CD4-positive, alpha-beta T cell treated with Interleukin-17A for 4 hours (primary cell): ENCODE measurements around the gene ATXN1.
"Not testable (repeated sequence)": the region's sequence is repeated elsewhere in the genome, so short reads cannot be mapped to it uniquely, and the experiment has no call there.

Experiments used
- DNase-seq: peaks from one replicate; pipeline ENCODE4 v3.0.0-alpha.2; 2020; ENCODE audit warnings: mixed read lengths

Gene ATXN1

DNA sequence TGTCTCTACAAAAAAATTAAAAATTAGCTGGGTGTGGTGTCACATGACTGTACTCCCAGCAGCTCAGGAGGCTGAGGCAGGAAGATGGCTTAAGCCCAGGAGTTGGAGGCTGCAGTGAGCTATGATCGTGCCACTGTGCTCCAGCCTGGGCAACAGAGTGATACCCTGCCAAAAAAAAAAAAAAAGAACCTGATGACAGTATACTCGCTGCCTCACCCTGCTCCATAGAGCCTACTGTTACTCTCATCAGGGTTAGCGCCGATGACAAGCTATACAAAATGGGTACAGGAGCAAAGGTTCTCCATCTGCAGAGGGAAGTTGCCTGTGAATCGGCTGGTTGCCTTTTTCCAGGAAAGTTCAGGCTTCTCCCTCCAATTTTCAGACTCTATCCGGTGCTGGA, 469.5 kb downstream of the ATXN1 start:
- DNase-seq = no peak

DNA sequence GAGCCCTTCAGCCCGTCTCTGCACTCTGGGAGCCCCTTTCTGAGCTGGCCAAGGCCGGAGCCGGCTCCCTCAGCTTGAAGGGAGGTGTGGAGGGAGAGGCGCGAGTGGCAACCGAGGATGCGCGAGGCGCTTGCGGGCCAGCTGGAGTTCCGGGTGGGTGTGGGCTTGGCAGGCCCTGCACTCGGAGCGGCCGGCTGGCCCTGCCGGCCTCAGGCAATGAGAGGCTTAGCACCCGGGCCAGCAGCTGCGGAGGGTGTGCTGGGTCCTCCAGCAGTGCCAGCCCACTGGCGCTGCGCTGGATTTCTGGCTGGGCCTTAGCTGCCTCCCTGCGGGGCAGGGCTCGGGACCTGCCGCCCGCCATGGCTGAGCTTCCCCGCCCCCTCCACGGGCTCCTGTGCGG, 473.1 kb downstream of the ATXN1 start:
- DNase-seq = no peak

DNA sequence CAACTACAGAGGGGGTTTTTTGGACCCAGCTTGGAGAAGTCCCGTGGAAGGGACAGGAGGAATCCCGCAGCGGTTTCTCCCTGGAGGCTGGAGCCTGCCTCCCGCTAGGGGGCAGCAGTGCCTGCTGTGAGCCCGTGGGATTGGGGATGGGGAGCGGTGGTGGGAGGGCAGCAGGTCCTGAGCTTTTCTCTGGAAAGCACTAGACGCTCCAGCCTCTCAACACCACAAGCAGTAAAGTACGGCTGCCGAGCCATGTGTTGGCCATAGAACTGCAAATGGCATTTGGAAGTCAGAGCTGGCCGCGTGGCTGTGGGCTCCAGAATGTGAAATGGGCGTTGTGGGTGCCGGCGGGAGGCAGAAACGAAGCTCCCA, 475.1 kb downstream of the ATXN1 start:
- DNase-seq = peak; percentile 36

DNA sequence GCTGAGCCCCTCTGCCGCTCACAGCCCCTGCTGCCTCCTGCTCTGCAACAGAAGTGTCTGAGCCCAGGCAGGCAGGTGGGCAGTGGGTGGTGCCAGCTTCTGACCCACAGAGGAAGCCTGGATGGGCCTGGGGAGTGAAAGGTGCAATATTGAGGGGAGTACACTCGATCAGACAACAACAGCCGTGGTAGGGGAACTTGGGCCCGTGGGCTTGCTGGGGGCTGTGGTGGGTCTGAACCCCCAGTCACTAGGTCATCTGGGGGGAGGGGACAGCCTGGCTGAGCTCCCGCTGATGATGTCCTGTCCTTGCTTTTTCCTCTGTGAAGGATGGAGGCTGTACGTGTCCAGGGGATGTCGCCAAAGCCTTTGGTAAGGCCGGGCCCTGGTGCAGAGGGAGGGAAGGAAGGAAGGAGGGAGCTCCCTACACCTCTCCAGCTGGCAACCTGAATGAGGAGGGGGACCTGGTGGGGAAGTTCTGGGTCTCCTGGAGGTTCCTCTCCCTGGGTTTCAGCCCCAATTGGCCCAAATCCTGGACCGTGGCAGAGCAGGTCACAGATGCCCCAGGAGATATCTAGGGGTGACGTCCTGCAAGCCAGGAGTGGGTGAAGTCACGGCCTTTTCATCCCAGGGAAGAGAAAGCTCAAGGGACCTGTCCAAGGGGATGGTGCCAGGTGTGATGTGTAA, 475.7 kb downstream of the ATXN1 start:
- no peak for DNase-seq

DNA sequence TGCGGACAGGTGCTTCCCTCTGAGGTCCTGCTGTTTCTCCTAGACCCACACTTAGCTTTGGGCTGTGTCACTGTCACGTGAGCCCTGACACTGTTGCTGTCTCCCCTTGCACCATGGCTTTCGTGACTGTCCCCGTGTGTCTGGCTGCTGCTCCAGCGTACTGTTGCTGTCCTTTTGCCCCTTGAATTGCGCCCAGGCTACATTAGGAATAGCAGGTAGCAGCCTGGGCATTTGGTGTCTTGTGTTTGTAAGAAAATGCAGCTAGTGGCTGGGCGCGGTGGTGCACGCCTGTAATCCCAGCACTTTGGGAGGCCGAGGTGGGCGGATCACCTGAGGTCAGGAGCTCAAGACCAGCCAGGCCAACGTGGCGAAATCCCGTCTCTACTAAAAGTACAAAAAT, 476.8 kb downstream of the ATXN1 start:
- no peak for DNase-seq

DNA sequence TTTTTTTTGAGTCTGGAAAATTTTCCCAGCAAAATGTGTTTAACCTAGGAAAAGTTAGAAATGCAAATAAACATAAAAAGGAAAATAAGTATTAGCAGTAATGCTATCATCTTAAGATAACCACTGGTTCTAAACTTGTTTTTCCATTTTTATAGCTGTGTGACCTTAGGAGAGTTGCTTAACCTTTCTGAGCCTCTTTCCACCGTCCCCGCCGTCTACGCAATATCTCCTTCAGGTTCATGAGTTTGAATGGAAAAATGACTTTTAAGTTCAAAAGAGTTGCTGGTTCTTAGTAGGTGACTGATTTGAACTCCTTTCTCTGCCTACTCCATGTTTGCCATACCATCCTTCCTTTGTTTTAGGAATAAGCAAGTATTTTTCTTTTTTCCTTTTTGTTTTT, 478.9 kb downstream of the ATXN1 start:
- no peak for DNase-seq

DNA sequence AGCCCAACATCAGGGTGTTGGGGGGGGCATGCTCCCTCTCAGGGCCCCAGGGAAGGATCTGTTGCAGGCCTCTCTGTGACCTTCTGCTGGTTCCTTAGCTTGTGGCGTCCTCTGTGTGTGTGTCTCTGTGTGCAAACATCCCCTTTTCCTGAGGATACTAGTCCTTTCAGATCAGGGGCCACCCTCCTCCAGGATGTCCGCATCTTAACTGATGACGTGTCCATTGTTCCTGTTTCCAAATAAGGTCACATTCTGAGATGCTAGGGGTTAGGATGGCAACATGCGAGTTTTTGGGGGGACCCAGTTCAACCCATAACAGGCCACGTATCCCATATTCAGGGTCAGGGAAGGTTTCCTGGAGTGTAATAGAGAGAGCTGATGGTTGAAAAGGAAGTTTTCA, 482.0 kb downstream of the ATXN1 start:
- no peak for DNase-seq

DNA sequence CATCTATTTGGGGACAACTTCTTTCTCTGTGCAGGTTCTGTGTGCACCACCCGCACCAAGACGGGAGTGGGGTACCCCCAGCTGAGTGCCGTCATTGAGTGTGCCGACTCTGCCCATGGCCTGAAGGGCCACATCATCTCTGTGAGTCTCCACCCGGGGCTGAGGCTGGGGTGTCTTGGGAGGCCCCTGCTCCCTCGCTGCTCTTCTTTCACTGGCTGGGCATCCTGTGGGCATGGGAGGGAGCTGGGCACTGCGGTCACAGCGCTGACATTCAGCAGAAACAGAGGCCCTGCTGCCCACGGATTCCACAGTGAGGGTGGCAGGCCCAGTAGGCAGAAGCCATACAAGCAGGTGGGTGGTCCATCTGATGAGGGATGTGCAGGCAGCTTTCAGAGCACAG, 482.5 kb downstream of the ATXN1 start:
- DNase-seq = no peak

DNA sequence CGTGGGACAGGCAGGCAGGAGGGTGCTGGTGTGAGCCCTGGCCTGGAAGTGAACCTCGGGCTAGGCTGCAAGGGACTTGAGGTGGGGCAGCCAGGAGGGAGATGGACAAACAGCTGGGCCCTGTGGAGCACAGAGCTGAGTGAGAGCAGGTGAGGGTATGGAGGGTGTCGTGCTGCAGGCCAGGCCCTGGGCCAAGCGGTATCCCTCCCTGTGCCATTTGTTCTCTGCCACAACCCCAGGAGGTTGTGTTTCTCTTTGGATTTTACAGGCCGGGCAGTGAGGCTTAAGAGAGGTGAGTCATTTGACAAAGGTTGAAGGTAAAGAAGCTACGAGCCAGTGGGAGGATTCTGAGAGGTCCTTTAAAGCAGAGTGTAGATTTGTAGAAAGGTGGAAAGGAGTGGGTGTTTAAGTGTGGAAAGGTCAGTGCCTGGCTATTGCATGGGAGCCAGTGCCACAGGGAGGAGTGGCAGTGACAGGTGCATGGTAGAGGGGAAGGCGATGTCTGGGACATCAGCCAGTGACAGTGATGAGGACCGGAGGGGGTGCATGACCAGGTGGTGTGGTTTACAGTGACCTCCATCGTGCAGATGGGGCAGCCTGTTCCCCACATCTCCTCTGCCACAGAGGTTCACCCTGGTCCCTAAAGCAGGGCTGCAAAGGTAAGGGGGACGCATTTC, 483.1 kb downstream of the ATXN1 start:
- DNase-seq = no peak

DNA sequence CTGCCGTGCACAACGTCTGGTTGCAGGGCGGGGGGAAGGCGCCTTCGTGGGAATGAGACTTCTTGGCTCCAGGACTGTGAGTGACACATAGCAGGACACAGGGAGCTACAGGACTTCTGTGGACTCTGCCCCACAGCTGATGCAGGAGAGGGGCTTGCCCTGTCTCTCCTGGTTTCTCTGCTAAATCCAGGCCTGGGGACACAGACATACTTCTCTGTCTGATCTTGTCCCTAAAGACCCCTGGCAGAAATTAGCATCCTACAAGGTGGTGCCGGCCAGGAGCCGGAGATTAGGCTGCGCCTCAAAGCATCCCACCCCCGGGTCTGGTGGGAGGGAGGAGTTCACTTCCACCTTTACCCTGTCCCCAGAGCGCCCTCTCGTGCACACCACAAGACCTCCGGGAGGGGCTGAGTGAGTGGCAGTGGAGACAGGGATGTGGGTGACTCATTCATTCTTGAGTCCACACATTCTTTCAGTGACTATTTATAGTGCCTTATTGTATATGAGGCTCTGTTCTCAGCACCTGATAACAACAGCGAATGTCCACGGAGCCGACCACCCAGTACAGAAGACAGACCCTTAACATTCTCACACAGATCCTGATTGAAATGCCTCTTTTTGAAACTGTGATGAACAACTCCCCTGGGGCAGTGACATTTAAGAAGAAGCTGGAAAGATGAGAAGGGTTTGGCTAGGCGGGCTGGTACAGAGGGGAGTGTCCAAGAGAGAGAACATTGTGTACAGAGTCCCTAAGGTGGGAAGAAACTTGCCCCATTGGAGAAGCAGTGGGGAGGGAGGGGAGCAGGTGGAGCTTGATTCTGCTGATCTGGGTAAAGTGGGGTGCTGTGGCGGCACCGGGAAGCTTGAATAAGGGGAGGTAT, 483.9 kb downstream of the ATXN1 start:
- DNase-seq = no peak

DNA sequence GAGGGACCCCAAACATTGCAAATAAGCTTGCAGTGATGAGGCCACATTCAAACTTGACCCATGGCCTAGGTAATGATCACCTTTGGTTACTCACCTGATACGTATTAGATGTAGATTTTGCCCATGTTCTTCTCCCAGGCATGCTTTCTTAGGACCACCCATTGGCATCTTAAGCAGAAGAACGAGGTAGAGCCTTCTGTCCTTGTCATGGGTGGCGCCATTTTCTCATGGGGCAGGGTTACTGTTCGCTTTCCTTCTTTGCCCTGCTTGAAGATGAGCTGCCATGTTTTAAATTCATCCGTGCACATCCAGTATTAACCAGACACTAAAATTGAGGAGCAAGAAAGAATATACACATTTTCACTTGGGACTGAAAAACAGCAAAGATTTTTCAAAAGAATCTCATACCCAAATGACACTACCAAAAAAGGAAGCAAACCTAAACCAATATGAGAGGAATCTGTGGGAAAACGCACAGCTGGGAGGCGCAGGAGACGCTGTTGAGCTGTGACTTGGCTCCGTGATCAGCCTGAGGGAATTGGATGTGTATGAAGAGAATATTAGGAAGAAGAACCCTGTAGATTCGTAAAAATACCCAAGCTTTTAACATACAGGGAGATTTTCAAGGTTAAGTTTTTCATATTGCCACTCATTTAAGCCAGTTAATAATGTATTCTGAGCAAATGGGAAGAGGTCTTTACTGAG, 486.2 kb downstream of the ATXN1 start:
- DNase-seq = no peak

DNA sequence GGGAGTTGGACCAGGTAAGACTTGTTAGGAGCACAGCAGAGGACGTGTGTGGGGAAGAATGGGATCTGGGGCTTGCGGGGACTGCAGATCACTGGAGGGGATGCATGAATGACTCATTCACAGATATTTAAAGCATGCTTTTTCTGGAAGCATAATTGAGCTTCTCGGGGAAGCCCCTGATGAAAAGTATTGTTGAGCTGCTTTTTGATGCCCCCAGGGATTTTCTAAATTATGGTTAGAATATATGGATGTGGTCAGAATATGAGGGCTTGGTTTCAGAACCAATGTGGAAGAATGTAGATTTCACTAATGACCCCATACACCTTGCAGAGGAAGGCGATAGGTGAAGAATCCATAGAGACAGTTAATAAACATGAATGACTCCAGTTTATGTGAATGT, 486.8 kb downstream of the ATXN1 start:
- DNase-seq = no peak

DNA sequence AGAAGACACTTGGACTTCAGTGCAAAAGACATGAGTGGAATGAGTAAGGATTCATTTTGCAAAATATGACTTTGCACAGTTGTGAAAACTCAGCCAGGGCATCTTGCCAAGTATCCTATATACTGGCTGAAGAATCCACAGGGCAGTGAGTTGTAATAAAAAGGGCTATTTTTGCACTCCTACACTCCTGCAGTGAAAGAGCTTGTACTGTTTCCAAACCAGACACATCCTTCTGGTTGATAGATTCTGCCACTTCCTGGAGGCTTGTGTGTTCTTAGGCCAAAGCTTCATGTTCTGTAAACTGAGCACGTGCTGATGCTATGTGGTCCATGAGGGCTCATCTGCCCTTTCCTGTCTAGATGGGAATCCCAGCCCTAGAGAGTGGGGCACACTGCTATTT, 488.0 kb downstream of the ATXN1 start:
- DNase-seq = no peak

DNA sequence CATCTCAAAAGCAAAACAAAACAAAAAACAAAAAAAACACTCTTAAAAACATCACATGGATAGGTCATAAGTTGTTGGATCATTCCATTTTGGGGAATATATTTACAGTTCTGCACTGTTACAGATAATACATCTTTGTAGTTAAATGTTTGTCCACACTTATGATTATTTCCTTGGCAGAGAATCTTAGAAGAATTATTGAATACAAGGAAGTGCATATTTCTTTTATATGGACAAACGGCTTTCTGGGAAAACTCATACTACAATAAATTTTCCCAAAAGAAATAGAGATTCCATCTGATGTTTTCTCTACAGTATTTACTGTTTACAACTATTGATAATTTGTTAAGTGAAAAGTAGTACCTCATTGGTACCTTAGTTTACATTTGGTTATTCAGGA, 489.1 kb downstream of the ATXN1 start:
- DNase-seq = no peak

DNA sequence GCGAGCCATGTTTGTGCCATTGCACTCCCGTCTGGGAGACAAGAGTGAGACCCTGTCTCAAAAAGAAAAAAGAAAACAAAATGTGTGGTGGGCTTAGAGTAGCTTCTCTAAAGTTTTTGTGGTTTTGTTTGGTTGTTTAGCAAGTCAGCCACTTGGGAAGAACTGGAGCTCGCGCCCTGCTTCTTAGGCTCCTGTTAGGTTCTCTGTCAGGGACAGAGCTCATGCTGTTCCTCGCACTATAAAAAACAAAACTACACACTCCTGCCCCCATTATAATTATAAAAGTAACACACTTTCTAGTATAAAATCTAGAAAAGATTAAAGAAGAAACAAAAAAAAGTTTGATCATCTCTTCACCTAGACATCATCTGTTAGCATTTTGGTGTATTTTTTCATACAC, 489.8 kb downstream of the ATXN1 start:
- DNase-seq = no peak

DNA sequence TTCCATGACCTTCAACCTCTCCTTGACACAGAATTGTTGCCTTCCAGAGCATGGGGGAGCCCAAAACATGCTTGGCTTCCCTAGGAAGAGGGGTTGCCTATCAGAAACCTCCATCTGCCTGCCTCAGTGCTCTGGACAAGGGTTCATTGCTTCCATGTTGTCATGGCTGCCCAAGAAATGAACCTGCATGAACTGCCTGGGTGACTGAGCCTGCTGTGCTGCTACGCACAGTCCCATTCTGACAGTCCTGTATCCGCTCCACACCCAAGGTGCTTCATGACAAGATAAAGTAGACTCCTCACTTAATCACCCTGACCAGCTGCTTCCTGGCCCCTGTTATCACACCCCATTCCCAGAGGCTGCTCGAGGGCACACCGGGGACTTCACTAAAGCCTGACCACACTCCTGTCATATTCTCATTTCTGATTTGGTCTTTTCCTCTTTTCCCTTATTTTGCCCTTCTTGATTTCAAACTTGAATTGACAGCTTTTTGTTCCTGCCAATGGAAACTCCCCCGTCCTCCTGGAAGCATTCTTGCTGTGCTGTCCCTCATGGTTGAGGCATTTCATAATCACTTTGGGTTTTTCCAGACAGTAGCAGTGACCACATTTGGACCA, 491.0 kb downstream of the ATXN1 start:
- DNase-seq = no peak

DNA sequence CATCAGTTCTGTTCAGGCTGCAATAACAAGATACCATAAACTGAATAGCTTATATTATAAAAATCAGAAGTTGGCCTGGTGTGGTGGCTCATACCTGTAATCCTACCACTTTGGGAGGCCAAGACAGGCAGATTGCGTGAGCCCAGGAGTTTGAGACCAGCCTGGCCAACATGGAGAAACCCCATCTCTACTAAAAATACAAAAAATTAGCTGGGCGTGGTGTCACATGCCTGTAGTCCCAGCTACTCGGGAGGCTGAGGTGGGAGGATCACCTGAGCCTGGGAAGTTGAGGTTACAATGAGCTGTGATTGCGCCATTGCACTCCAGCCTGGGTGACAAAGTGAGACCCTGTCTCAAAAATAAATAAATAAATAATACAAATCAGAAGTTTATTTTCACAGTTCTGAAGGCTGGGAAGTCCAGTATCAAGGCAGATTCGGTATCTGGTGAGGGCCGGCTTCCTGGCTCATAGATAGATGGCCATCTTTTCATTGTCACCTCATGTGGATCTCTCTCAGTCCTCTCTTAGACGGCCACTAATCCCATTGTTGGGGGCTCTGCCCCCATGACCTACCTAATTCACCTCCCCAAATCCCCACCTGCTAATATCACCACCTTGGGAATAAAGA, 491.7 kb downstream of the ATXN1 start:
- not testable (repeated sequence) for DNase-seq

DNA sequence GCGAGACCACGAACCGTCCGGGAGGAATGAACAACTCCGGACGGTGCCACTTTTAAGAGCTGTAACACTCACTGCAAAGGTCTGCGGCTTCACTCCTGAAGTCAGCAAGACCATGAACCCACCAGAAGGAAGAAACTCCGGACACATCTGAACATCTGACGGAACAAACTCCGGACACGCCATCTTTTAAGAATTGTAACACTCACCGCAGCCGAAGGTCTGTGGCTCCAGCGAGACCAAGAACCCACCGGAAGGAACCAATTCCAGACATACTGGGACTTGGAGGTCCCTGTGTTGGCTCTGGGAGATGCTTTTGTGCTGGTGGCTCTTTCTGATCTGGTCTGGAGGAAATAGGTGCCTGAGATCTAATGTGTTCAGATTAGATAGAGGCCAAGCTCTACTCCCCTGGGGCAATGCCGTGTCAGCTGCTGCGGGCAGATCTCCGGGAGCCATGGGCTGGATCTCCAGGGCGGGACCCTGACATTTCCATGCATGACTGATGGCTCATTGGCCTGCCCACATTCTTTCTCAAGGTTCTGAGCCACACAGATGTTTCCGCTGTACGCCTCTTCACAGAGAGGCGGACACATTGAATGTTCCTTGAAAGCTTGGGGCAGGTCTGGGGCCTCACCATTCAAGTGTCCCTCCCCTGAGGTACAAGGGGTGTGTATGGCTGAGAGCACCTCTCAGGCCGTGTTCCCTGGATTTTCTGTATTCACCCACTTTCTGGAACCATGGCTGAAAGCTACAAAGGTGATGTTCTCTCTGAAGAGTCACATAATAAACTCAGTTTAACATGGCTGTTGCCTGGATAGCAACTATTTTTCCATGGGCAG, 493.6 kb downstream of the ATXN1 start:
- no peak for DNase-seq

DNA sequence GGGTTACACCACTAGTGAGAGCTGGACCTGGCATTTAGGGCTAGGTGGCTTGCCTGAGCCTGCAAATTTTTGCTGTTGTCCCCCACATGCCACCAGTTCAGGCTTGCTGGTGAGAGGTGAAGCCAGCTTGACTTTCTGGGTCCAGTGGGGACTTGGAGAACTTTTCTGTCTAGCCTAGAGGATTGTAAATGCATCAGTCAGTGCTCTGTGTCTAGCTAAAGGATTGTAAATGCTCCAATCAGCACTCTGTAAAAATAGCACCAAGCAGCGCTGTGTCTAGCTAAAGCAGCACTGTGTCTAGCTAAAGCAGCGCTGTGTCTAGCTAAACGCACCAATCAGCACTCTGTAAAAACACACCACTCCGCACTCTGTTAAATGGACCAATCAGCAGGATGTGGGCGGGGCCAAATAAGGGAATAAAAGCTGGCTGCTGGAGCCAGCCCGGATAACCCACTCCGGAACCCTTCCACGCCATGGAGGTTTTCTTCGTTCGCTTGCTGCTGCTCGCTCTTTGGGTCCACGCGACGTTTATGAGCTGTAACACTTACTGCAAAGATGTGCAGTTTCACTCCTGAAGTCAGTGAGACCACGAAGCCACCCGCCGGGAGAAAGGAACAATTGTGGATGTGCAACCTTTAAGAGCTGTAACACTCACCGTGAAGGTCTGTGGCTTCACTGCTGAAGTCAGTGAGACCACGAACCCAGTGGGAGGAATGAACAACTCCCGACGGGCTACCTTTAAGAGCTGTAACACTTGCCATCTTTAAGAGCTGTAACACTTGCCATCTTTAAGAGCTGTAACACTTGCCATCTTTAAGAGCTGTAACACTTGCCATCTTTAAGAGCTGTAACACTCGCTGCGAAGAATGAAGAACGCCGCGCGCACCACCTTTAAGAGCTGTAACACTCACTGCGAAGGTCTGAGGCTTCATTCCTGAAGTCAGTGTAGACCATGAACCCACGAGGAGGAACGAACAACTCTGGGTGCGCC, 495.6 kb downstream of the ATXN1 start:
- no peak for DNase-seq

DNA sequence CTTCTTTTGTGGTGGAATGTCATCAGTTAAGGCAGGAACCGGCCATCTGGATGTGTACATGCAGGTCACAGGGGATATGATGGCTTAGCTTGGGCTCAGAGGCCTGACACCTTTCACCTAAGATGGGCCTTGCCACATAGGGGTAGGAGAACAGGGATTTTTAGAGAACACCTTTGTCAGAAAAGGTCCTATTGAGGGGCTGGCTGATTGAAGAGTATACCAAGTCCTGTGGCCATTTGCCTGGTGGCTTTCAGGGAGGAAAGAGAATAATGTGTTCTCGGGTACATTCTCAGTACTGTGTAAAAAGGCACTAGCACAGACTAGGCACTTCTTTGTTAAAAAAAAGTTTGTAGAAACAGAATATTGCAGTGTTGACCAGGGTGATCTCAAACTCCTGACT, 496.5 kb downstream of the ATXN1 start:
- DNase-seq = no peak
